Gastrocnemius medialis (tissue), 4 donors: Measurements from ENCODE around the gene ARL11. TPM values are rescaled to one million over a fixed set of nuclear protein-coding genes. Genes with fewer than 3 reads are reported as not detected.

Experiments used
- ATAC-seq, 2 donors: fragments of 150-250 bp; one replicate each; pipeline ENCODE4 v1.9.1; 2016
- DNase-seq, 2 donors: peaks; one replicate each; pipeline ENCODE4 v3.0.0-alpha.2; 2019
- H3K27ac ChIP-seq, 4 donors: fragments of 200-600 bp; sonication (generic); 1 replicate in 1 of 4; 2 replicates in 3 of 4; pipeline ENCODE4 v1.5.1; 2016 to 2018; ENCODE audit warnings: mild to moderate bottlenecking in 2 of 4, moderate library complexity in 1 of 4
- H3K27me3 ChIP-seq, 3 donors: fragments of 200-600 bp; sonication (generic) in 2 of 3; 1 replicate in 1 of 3; 2 replicates in 2 of 3; pipeline versions ENCODE4 v1.5.1 to v1.6.0; 2016 to 2019; ENCODE audit warnings: mild to moderate bottlenecking in 1 of 3, moderate library complexity in 1 of 3
- H3K36me3 ChIP-seq, 2 donors: fragments of 200-600 bp; sonication (generic) in 1 of 2; one replicate each; pipeline ENCODE4 v1.5.1; 2017 to 2018
- H3K4me1 ChIP-seq, 2 donors: fragments of 200-600 bp; sonication (generic) in 1 of 2; one replicate each; pipeline ENCODE4 v1.5.1; 2016 to 2017; ENCODE audit warnings: mild to moderate bottlenecking in 2 of 2
- H3K4me3 ChIP-seq, 4 donors: fragments of 200-600 bp; sonication (generic) in 3 of 4; 1 replicate in 1 of 4; 2 replicates in 3 of 4; pipeline ENCODE4 v1.5.1; 2016 to 2019; ENCODE audit warnings: mild to moderate bottlenecking in 2 of 4
- H3K9me3 ChIP-seq, 3 donors: fragments of 200-600 bp; sonication (generic) in 2 of 3; 1 replicate in 1 of 3; 2 replicates in 2 of 3; pipeline ENCODE4 v1.5.1; 2016 to 2019
- POLR2A ChIP-seq, 2 donors: fragments of 450-650 bp; IDR thresholded peaks; one replicate each; pipeline ENCODE4 v1.6.1; 2017; ENCODE audit warnings: antibody characterized with exemption in 2 of 2, mild to moderate bottlenecking in 2 of 2, moderate library complexity in 2 of 2
- in situ Hi-C, 4 donors: fragments of 200-750 bp; cut with MboI; loops; one replicate each; pipeline versions ENCODE4 v1.15.0 to v1.8.0; 2017; ENCODE audit warnings: low sequenced_read_pairs in 4 of 4
- intact Hi-C: fragments of 100-400 bp; cut with DNase I; formaldehyde crosslinking; loops from one replicate; pipeline ENCODE4 v1.15.1; 2023; ENCODE audit warnings: low total_unique reads
- total RNA-seq, 4 donors: library from RNA; depleted of rRNA; stranded (reverse); fragments of >200 nt; gene quantifications; one replicate each; pipeline versions ENCODE4 v1.1.0 to v1.2.3, GENCODE V29; 2016
- TF ChIP-seq, protein P1 (sequence below), 5 experiments: fragments of 450-650 bp in 3 of 5; fragments of 200-600 bp in 2 of 5; sonication (generic) in 2 of 5; IDR thresholded peaks in 4 of 5; conservative IDR thresholded peaks in 1 of 5; 1 replicate in 4 of 5; 2 replicates in 1 of 5; pipeline ENCODE4 v1.5.1; 2016 to 2019; ENCODE audit warnings: antibody characterized with exemption in 5 of 5, mild to moderate bottlenecking in 3 of 5, moderate library complexity in 3 of 5

Gene ARL11
- total RNA-seq, 4 donors from 2014 or later, result 0.10 to 0.20 (median 0.12) TPM

DNA sequence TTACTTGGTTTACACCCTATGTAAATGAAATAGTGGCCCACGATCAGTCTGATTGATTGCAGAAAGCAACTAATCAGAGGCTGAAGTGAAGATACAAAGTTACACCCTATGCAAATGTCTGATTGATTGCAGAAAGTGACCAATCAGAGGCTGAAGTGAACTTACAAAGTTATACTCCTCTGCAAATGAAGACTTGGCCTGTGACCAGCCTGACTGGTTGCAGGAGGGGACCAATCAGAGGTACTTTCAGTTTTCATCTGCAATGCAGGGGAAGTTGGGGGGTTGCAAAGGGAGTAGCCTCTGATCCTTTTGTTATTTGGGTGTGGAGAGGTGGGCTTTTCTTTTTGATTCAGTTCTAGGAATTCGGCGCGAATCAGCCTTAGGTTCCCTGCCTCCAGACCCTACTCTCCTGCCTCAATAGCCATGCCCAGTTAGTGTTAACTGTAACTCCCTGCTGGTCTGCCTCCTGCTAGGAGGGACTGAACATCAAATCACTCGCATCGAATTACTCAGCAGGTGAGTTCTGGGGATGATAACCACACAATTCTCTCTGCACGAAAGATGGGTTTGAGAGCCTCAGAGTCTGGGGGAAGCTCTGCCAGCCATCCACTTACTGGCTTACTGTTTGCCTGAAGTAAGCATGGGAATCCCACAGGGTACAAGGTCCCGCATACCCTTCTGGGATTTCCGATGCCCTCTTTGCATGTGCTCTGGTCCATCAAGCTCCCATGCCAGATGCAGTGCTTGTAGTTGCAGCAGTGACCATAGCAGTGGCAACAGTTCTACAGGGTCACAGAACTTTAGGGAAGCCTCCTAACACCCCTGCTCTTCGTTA, 7.5 kb downstream of the ARL11 start:
- no peak for TF ChIP-seq POLR2A (IDR thresholded peaks at IDR 0.05)
- TF ChIP-seq, protein P1, sequence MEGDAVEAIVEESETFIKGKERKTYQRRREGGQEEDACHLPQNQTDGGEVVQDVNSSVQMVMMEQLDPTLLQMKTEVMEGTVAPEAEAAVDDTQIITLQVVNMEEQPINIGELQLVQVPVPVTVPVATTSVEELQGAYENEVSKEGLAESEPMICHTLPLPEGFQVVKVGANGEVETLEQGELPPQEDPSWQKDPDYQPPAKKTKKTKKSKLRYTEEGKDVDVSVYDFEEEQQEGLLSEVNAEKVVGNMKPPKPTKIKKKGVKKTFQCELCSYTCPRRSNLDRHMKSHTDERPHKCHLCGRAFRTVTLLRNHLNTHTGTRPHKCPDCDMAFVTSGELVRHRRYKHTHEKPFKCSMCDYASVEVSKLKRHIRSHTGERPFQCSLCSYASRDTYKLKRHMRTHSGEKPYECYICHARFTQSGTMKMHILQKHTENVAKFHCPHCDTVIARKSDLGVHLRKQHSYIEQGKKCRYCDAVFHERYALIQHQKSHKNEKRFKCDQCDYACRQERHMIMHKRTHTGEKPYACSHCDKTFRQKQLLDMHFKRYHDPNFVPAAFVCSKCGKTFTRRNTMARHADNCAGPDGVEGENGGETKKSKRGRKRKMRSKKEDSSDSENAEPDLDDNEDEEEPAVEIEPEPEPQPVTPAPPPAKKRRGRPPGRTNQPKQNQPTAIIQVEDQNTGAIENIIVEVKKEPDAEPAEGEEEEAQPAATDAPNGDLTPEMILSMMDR (IDR thresholded peaks at IDR 0.05 in 4 of 5, conservative IDR thresholded peaks at IDR 0.05 in 1 of 5), result no peak
- no peak for DNase-seq
- Histone ChIP-seq H3K27ac (no peak overlapping the region), H3K4me1 (peaks cover 0 to 5% of the 10 kb centered on the region in 2 donors), H3K36me3 (no peaks in the 10 kb centered on the region), H3K27me3 (no peaks in the 10 kb centered on the region), H3K9me3 (no peaks in the 10 kb centered on the region), H3K4me3 (peak overlapping the region in 3 of 4 donors; percentile 2 to 14 (median 12))
- intact Hi-C loops, result no loop called here
- in situ Hi-C loops, result no loop called here
- ATAC-seq, result no peak

DNA sequence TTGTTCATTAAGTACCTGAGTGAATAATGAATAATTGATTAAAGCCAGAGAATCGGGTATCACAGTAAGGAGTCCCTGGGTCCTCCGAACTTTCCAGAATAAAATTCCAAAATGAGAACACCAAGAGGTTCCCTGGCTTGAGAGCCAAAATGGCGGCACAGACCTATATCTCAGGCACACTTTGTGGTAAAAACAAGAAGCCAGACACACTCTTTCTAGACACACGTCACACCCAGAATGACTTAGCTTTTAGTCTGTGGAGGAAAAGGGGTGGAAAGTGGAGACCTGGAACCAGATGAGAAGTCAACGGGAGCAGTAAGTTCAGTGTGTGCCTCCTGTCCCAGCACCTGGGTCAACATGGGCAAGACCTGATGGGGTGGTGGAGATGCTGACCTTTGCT, 8.4 kb downstream of the ARL11 start:
- DNase-seq, result no peak
- H3K4me3 ChIP-seq, result no peak overlapping the region
- H3K36me3 ChIP-seq, result no peaks in the 10 kb centered on the region
- in situ Hi-C loops, result no loop called here
- H3K27me3 ChIP-seq, result no peaks in the 10 kb centered on the region
- H3K4me1 ChIP-seq, result peaks cover 0 to 5% of the 10 kb centered on the region in 2 donors
- intact Hi-C loops, result no loop called here
- no peaks in the 10 kb centered on the region for H3K9me3 ChIP-seq
- ATAC-seq, result no peak
- H3K27ac ChIP-seq, result no peak overlapping the region
- TF ChIP-seq, protein P1 (IDR thresholded peaks at IDR 0.05 in 4 of 5, conservative IDR thresholded peaks at IDR 0.05 in 1 of 5), result no peak
- TF ChIP-seq POLR2A (IDR thresholded peaks at IDR 0.05), result no peak

DNA sequence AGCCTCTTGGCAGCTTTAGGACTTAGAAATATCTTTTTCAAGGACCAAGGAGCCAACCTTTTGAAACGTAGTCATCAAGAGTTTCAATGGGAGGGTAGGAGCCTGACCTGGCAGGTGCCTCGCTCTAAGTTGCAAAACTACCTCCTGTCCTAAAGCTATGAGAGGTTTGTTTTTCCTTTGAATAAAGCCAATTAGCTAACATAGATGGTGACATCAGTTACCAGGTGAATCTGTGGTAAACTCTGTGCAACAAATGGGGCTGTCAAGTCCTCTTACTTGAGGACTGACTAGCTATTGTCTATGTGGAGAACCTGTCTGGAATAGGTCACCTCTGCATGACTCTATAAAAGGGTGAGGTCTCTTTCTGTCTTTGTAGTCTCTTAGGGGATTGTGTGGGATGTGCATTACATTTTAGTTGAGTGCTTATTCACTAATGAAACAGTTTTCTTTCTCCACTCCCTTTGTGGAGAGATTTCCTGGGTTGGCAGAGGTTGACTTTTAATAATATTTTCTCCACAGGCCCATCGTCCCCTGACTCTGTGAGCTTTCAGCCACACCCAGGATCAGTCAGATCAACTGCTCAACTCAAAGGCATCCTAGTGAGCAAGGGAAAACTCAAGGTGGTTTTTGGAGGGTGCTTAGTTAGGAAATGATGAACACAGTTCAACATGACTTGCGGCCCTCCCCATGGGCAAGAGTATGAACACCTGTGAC, 9.9 kb downstream of the ARL11 start:
- TF ChIP-seq, protein P1 (IDR thresholded peaks at IDR 0.05 in 4 of 5, conservative IDR thresholded peaks at IDR 0.05 in 1 of 5), result no peak
- TF ChIP-seq POLR2A (IDR thresholded peaks at IDR 0.05), result no peak
- Histone ChIP-seq H3K27me3 (no peaks in the 10 kb centered on the region), H3K4me1 (no peaks in the 10 kb centered on the region), H3K9me3 (no peaks in the 10 kb centered on the region), H3K36me3 (no peaks in the 10 kb centered on the region), H3K4me3 (no peak overlapping the region), H3K27ac (no peak overlapping the region)
- intact Hi-C loops (no loop called here), in situ Hi-C loops (no loop called here)
- DNase-seq (no peak), ATAC-seq (no peak)

DNA sequence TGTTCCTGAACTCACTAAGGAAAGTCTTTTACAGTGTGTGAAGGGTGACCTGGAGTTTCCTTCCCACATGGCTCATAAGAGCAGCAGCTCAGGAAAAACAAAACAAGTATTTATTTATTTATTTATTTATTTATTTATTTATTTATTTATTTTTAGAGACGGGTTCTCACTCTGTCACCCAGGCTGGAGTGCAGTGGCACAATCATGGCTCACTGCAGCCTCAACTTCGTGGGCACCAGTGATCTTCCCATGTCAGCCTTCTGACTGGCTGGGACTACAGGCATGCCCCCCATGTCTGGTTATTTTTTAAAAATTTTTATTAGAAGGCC, 10.4 kb downstream of the ARL11 start:
- H3K27me3 ChIP-seq, result no peaks in the 10 kb centered on the region
- no peak overlapping the region for H3K4me3 ChIP-seq
- no peaks in the 10 kb centered on the region for H3K4me1 ChIP-seq
- in situ Hi-C loops, result no loop called here
- no peaks in the 10 kb centered on the region for H3K36me3 ChIP-seq
- intact Hi-C loops, result no loop called here
- no peaks in the 10 kb centered on the region for H3K9me3 ChIP-seq
- no peak overlapping the region for H3K27ac ChIP-seq
- ATAC-seq (no peak), DNase-seq (no peak)
- TF ChIP-seq POLR2A (IDR thresholded peaks at IDR 0.05), result no peak
- TF ChIP-seq, protein P1 (IDR thresholded peaks at IDR 0.05 in 4 of 5, conservative IDR thresholded peaks at IDR 0.05 in 1 of 5), result no peak
